NCI-H1105 treated with DMSO at 0.1 percent for 48 hours (cell line): ENCODE data around the gene ZFAND2A.
"Not testable (repeated sequence)": the region's sequence is repeated elsewhere in the genome, so short reads cannot be mapped to it uniquely, and the experiment has no call there.

Experiments
- DNase-seq: peaks from one replicate; lab custom pipeline; 2025; lab: John Stamatoyannopoulos, UW

Gene ZFAND2A, protein sequence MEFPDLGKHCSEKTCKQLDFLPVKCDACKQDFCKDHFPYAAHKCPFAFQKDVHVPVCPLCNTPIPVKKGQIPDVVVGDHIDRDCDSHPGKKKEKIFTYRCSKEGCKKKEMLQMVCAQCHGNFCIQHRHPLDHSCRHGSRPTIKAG

DNA sequence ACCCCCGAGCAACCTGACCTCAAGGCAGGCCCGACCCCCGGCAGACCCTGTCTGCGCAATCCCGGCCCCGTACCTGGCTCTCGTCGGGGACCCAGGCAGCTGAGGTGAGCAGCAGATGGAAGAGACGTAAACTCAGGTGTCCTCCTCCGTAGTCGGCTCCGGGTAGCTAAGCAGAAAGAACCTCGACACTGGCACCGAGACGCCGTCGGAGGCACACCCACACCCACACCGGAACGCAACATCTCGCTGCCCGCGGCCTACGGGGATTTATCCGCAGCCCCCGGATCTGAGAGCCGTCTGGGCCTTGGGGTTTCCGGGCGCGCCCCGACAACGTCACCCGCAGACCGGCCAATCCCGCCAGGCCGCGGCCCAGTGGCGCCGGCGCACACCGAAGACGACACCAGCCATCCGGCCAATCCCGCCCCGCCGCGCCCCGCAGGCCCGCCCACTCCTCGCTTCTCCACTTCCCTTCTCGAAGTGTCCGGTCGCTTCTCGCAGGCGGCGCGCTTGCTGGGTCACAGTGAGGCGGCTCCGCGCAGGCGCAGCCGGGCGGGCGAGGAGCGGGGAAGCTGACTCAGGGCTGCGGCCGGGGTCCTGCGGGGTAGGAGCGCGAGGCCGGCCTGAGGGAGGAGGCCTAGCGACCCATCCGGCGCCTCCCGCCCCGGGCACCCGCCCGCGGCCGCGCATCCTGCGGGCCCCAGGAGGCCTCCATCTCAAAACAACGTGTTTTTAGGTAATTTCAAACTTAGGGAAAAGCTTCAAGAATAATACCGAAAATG lies at the start of gene ZFAND2A:
Gene ZFAND2A (minus strand): TSS at position 306 of the 779 bp plus-strand sequence. CDS start 1,984 bp downstream, outside the sequence.
- DNase-seq: peak; percentile 96

GRCh38 chr7:1209097-1209496 lies 49.1 kb upstream of the ZFAND2A start:
- DNase-seq: no peak

GRCh38 chr7:1205742-1206141 lies 45.7 kb upstream of the ZFAND2A start:
- DNase-seq: not testable (repeated sequence)

DNA sequence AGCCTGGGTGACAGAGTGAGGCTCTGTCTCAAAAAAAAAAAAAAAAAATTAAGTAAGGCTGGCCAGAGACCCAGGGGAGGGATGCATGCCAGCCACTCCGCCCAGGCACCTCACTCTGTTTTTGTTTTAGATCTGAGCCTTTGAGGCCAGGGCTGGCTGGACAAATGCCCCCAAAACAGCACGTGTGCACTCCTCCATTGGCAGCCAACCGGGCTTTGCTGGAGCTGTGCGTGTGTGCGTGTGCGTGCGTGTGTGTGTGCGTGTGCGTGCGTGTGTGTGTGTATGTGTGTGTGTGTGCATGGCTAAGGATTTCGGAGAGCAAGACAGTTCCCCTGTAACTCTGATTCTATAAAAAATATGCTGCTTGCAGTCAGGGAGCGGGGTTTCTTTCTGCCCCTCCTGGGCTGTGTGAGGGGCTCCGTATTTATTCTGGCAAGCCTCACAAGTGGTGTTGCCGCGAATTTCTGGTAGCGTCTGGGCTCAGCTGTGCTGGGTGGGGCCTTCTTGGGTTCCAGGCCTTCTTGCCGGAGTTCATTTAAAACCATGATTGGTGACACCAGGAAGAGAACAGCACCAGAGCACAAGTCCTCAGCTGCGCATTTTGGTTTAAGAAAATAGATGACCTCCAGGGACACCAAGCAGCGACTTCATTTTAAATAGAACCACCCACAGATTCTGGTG lies 44.6 kb upstream of the ZFAND2A start:
- no peak for DNase-seq

DNA sequence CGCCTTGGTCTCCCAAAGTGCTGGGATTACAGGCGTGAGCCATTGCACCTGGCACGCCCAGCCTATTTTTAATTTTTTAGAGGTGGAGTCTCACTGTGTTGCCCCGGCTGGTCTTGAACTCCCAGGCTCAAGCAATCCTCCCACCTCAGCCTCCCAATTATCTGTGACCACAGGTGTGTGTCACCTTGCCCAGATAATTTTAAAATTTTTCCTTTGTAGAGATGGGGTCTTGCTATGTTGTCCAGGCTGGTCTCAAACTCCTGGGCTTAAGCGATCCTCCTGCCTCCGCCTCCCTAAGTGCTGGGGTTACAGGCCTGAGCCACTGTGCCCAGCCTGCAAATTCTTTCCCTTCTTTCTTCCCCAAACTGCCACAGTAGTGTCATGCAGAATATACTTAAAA lies 42.9 kb upstream of the ZFAND2A start:
- DNase-seq: not testable (repeated sequence)

DNA sequence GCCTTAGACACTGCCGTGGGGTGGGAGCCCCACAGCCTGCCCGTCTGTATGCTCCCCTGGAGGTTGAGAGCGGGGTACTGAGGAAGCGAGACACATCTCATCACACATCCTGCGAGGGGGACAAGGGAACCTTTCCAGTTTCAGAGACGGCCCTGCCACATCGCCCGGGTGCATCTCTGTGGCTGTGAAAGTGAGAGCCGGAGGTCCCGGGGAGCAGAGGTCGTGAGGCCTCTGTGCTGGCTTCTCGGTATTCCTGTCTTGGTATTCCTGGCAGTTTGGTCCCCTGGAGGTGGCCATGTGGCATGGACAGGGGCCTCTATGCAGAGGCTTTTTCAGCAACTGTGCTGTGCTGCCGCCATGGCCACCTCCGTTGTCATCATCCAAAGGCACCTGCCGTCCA lies 41.9 kb upstream of the ZFAND2A start:
- DNase-seq: no peak

- peak; percentile 48 for DNase-seq
Observed at GRCh38 chr7:1200045-1200444, 40.0 kb upstream of the ZFAND2A start.

DNA sequence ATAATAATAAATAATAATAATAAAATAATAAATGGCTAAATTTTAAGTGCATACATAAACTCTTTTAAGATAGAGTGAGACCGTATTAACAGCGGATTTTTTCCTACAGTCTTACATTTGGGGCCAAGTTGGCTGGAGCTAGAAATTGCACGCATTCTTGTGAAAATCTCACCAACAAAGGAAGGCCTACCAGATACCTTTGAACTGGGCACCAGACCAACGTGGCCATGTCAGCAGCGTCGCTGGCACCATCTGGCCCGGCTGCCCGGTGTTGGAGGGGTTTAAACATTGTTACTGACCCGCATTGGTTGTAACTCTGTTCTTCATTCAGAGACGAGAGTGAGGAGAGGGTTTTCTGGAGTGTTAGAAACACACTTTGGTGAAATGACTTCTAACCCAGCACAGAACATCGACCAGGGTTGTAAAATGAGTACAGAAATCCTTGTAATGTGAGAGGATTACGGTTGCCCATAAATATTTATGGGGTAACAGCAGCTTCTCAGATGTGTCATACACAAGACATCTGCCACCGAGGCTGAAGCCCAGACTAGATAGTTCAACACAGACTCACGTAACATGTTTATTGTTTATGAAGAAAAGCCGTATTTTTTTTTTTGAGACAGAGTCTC lies 38.1 kb upstream of the ZFAND2A start:
- no peak for DNase-seq

DNA sequence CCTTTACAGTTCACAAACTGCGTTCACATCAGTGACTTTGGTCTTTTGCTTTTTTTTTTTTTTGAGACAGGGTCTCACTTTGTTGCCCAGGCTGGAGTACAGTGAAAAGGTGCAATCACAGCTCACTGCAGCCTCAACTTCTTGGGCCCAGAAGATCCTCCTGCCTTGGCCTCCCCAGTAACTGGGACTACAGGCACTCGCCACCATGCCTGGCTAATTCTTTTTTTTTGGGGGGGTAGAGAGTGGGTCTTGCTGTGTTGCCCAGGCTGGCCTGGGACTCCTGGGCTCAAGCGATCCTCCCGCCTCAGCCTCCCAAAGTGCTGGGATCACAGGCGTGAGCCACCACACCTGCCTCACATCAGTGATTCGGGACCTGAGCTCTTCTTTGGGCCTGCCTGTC lies 37.0 kb upstream of the ZFAND2A start:
- DNase-seq: no peak

- not testable (repeated sequence) for DNase-seq
Observed at GRCh38 chr7:1196441-1196840, 36.4 kb upstream of the ZFAND2A start.

GRCh38 chr7:1193593-1194424 lies 33.8 kb upstream of the ZFAND2A start:
- peak; percentile 66 for DNase-seq

DNA sequence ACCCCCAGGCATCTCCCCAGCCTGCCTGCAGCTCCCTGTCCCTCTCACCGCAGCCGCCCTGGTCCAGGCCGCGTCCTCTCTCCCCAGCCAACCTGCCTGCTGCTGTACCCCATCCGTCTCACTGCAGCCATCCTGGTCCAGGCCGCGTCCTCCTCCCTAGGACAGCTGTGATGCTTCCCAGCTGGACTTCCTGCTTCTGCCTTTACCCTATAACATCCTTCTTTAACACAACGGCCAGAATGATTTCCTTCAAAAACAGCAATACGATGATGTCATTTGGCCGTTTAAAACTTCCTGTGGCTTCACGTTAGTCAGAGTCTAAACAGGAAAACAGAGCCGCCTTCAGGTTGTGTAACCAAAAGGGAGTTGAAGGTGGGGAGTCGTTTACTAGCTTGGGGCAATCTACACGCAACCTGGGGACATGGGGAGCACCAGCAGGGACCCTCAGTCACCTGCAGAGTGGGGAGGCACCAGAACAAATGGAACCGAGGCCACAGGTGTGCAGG lies 32.2 kb upstream of the ZFAND2A start:
- no peak for DNase-seq

DNA sequence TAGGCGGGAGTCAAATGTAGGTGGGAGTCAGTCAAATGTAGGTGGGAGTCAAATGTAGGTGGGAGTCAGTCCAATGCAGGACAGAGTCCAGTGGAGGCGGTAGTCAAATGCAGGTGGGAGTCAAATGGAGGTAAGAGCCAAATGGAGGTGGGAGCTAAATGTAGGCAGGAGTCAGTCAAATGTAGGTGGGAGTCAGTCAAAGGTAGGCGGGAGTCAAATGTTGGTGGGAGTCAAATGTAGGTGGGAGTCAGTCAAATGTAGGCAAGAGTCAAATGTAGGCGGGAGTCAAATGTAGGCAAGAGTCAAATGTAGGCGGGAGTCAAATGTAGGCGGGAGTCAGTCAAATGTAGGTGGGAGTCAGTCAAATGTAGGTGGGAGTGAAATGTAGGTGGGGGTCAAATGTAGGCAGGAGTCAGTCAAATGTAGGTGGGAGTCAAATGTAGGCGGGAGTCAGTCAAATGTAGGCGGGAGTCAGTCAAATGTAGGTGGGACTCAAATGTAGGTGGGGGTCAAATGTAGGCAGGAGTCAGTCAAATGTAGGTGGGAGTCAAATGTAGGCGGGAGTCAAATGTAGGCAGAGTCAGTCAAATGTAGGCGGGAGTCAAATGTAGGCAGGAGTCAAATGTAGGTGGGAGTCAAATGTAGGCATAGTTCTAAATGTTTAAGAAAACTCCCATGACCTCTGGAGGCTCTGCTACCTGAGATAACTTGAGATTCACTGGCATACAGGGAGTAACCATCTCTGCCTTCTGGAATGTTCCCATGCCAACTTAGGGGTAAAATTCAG lies 30.2 kb upstream of the ZFAND2A start:
- no peak for DNase-seq

GRCh38 chr7:1188720-1189294 lies 28.8 kb upstream of the ZFAND2A start:
- no peak for DNase-seq

- DNase-seq: no peak
Observed at GRCh38 chr7:1187127-1187526, 27.1 kb upstream of the ZFAND2A start.

GRCh38 chr7:1181640-1182039 lies 21.6 kb upstream of the ZFAND2A start:
- no peak for DNase-seq

DNA sequence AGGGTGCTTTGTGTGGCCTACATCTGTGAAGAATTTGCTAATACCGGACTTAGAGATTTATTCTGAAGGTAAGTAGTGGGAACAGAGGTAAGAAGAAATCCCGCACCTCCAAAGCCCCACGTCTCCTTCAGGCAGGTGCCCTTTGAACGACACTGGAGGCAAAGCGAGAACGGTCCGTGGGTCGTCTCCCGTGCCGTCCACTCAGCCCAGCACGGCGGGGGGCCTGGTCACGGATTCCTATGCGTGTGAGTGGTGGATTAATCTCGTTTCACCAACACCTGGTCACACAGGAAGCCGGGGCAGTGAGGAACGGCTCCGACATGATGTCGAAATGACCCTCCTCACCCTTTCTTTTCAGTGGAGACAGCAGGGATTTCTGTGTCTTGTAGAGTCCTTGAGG lies 21.0 kb upstream of the ZFAND2A start:
- DNase-seq: no peak

- DNase-seq: no peak
Observed at GRCh38 chr7:1176891-1177373, 16.9 kb upstream of the ZFAND2A start.

- DNase-seq: peak; percentile 64
Observed at GRCh38 chr7:1175967-1176851, 16.2 kb upstream of the ZFAND2A start.
